H1 (cell line): ENCODE results near the gene ZBTB14. TPM values are rescaled to one million over a fixed set of nuclear protein-coding genes. Genes with fewer than 3 reads are reported as not detected.

Experiments
- CTCF ChIA-PET: fragments of 300-600 bp; sonication (Branson Sonifier 250); formaldehyde crosslinking; loops from one replicate; lab custom pipeline; 2021; ENCODE audit not compliant: partially characterized antibody; lab: Charles Lee
- POLR2A ChIA-PET: fragments of 300-600 bp; sonication (Branson Sonifier 250); formaldehyde crosslinking; loops from one replicate; lab custom pipeline; 2021; ENCODE audit warnings: inconsistent platforms; ENCODE audit not compliant: partially characterized antibody; lab: Charles Lee
- DNase-seq, 2 experiments: peaks; one replicate each; pipeline versions ENCODE4 v3.0.0 to v3.0.0-alpha.2; 2010 to 2022; ENCODE audit warnings: low spot score in 2 of 2, low read depth in 1 of 2, mixed read lengths in 1 of 2
- FAIRE-seq: peaks from 2 replicates; lab custom pipeline; 2011; peaks lifted over from hg19 to GRCh38; lab: Jason Lieb, UNC
- H2AFZ ChIP-seq: 2 replicates; pipeline ENCODE4 v1.8.1; 2012; ENCODE audit warnings: low read length, inconsistent platforms
- H2AK5ac ChIP-seq: 2 replicates; pipeline ENCODE4 v1.6.1; 2013; ENCODE audit warnings: low read depth, low read length
- H2BK120ac ChIP-seq: replicated peaks from 2 replicates; pipeline ENCODE3; 2013; ENCODE audit warnings: low read depth, low read length, inconsistent platforms
- H2BK12ac ChIP-seq: 2 replicates; pipeline ENCODE4 v1.6.1; 2013; ENCODE audit warnings: low read depth, low read length
- H2BK15ac ChIP-seq: 2 replicates; pipeline ENCODE4 v1.6.1; 2013; ENCODE audit warnings: low read length
- H2BK20ac ChIP-seq: 2 replicates; pipeline ENCODE4 v1.6.1; 2013; ENCODE audit warnings: low read length
- H2BK5ac ChIP-seq: 2 replicates; pipeline ENCODE4 v1.6.1; 2013; ENCODE audit warnings: low read depth, low read length
- H3K14ac ChIP-seq: 2 replicates; pipeline ENCODE4 v1.6.1; 2013; ENCODE audit warnings: inconsistent platforms; ENCODE audit not compliant: insufficient read length
- H3K18ac ChIP-seq: 2 replicates; pipeline ENCODE4 v1.6.1; 2013; ENCODE audit warnings: low read length; ENCODE audit errors: extremely low read depth
- H3K23ac ChIP-seq: 2 replicates; pipeline ENCODE4 v1.6.1; 2013; ENCODE audit warnings: inconsistent platforms; ENCODE audit not compliant: insufficient read length
- H3K23me2 ChIP-seq: 2 replicates; pipeline ENCODE4 v1.6.1; 2013; ENCODE audit warnings: low read depth, low read length
- H3K27ac ChIP-seq: 2 replicates; pipeline ENCODE4 v1.6.1; 2011; ENCODE audit warnings: low read depth, low read length, inconsistent platforms
- H3K27me3 ChIP-seq, 4 experiments: replicated peaks in 1 of 4; 1 replicate in 1 of 4; 2 replicates in 3 of 4; pipeline versions ENCODE4 v1.6.1 to v1.8.1; 2011 to 2013; ENCODE audit warnings: low read length in 3 of 4, mild to moderate bottlenecking in 3 of 4, inconsistent platforms in 2 of 4, mixed read lengths in 2 of 4, moderate library complexity in 1 of 4; ENCODE audit not compliant: control insufficient read depth in 3 of 4, insufficient read depth in 3 of 4; ENCODE audit errors: extremely low read depth in 1 of 4
- H3K36me3 ChIP-seq, 4 experiments: 2 replicates each; pipeline versions ENCODE4 v1.6.1 to v1.8.1; 2011 to 2013; ENCODE audit warnings: mild to moderate bottlenecking in 4 of 4, low read length in 3 of 4, moderate library complexity in 2 of 4, control low read depth in 1 of 4, inconsistent platforms in 1 of 4; ENCODE audit not compliant: insufficient read depth in 4 of 4, control insufficient read depth in 2 of 4
- H3K4ac ChIP-seq: replicated peaks from 2 replicates; pipeline ENCODE3; 2013; ENCODE audit warnings: low read length, low read depth, mixed read lengths, inconsistent platforms; ENCODE audit not compliant: insufficient read length
- H3K4me1 ChIP-seq, 4 experiments: replicated peaks in 1 of 4; 1 replicate in 1 of 4; 2 replicates in 3 of 4; pipeline versions ENCODE4 v1.6.1 to v1.8.1; 2011 to 2013; ENCODE audit warnings: low read length in 3 of 4, inconsistent platforms in 2 of 4, mixed read lengths in 1 of 4; ENCODE audit not compliant: insufficient read depth in 4 of 4, control insufficient read depth in 3 of 4
- H3K4me2 ChIP-seq, 2 experiments: 2 replicates each; pipeline versions ENCODE4 v1.6.1 to v1.8.1; 2011 to 2013; ENCODE audit warnings: low read depth in 2 of 2, low read length in 2 of 2, control low read depth in 1 of 2, inconsistent platforms in 1 of 2, mild to moderate bottlenecking in 1 of 2; ENCODE audit not compliant: insufficient read depth in 1 of 2
- H3K4me3 ChIP-seq, 4 experiments: fragments of 200-600, 300-600 bp in 1 of 4; sonication (generic), shearing (Covaris generic), sonication (Bioruptor Twin) in 1 of 4; 2 replicates each; pipeline versions ENCODE4 v1.5.1 to v1.8.1; 2011 to 2016; ENCODE audit warnings: low read length in 4 of 4, low read depth in 3 of 4, control low read depth in 2 of 4, inconsistent platforms in 2 of 4, mild to moderate bottlenecking in 2 of 4, mixed read lengths in 1 of 4, moderate library complexity in 1 of 4; ENCODE audit not compliant: insufficient read depth in 2 of 4; ENCODE audit errors: extremely low read depth in 1 of 4
- H3K56ac ChIP-seq: replicated peaks from 2 replicates; pipeline ENCODE3; 2013; ENCODE audit warnings: low read depth, mild to moderate bottlenecking, mixed read lengths, low read length, inconsistent platforms; ENCODE audit not compliant: insufficient read length
- H3K79me1 ChIP-seq: 2 replicates; pipeline ENCODE4 v1.6.1; 2013; ENCODE audit warnings: low read depth, low read length, control low read depth
- H3K79me2 ChIP-seq, 2 experiments: 2 replicates each; pipeline versions ENCODE4 v1.6.1 to v1.8.1; 2012 to 2013; ENCODE audit warnings: low read length in 2 of 2, mild to moderate bottlenecking in 2 of 2, inconsistent platforms in 1 of 2; ENCODE audit not compliant: insufficient read depth in 2 of 2, control insufficient read depth in 1 of 2
- H3K9ac ChIP-seq, 4 experiments: replicated peaks in 1 of 4; 1 replicate in 1 of 4; 2 replicates in 3 of 4; pipeline versions ENCODE4 v1.6.1 to v1.8.1; 2011 to 2013; ENCODE audit warnings: low read depth in 3 of 4, low read length in 3 of 4, control low read depth in 2 of 4, mild to moderate bottlenecking in 2 of 4, moderate library complexity in 2 of 4, inconsistent platforms in 1 of 4; ENCODE audit errors: extremely low read depth in 1 of 4
- H3K9me3 ChIP-seq, 2 experiments: 2 replicates each; pipeline versions ENCODE4 v1.6.1 to v1.8.1; 2012 to 2013; ENCODE audit warnings: mild to moderate bottlenecking in 2 of 2, moderate library complexity in 2 of 2, control low read depth in 1 of 2, inconsistent platforms in 1 of 2, low read depth in 1 of 2, low read length in 1 of 2, mixed read lengths in 1 of 2; ENCODE audit not compliant: insufficient read depth in 2 of 2
- H4K20me1 ChIP-seq, 2 experiments: replicated peaks in 1 of 2; 2 replicates each; pipeline versions ENCODE3 to v1.8.1; 2011 to 2013; ENCODE audit warnings: inconsistent platforms in 2 of 2, low read length in 2 of 2, mild to moderate bottlenecking in 1 of 2; ENCODE audit not compliant: insufficient read depth in 2 of 2, control insufficient read depth in 1 of 2
- H4K5ac ChIP-seq: 2 replicates; pipeline ENCODE4 v1.6.1; 2013; ENCODE audit warnings: low read length, low read depth, mixed read lengths, inconsistent platforms; ENCODE audit not compliant: insufficient read length
- H4K8ac ChIP-seq: 2 replicates; pipeline ENCODE4 v1.8.0; 2013; ENCODE audit warnings: mild to moderate bottlenecking, moderate library complexity, low read length, inconsistent platforms; ENCODE audit not compliant: insufficient read depth; ENCODE audit errors: extremely low read depth
- H4K91ac ChIP-seq: replicated peaks from 2 replicates; pipeline ENCODE3; 2013; ENCODE audit warnings: low read length, mixed read lengths, inconsistent platforms; ENCODE audit not compliant: insufficient read length
- CBX8 ChIP-seq: fragments of 300-800, 300-1000 bp; sonication (generic); IDR thresholded peaks from 2 replicates; pipeline ENCODE4 v1.7.1; 2016; ENCODE audit warnings: low read depth, low read length, borderline replicate concordance
- CTBP2 ChIP-seq: IDR thresholded peaks from 2 replicates; pipeline ENCODE4 v1.7.0; 2011; ENCODE audit warnings: borderline replicate concordance, mild to moderate bottlenecking, moderate library complexity, mixed read lengths, low read length; ENCODE audit not compliant: insufficient read depth, insufficient read length
- GABPA ChIP-seq: IDR thresholded peaks from 2 replicates; pipeline ENCODE4 v1.6.1; 2011; ENCODE audit warnings: mild to moderate bottlenecking, low read length, moderate library complexity, borderline replicate concordance; ENCODE audit not compliant: insufficient read depth
- GTF2F1 ChIP-seq: IDR thresholded peaks from 2 replicates; pipeline ENCODE4 v1.6.1; 2012; ENCODE audit warnings: low read depth, low read length, improper control_type of control experiment, borderline replicate concordance
- JUND ChIP-seq: IDR thresholded peaks from 2 replicates; pipeline ENCODE4 v1.6.1; 2011; ENCODE audit warnings: mild to moderate bottlenecking, improper control_type of control experiment, low read length
- POLR2A ChIP-seq, 2 experiments: IDR thresholded peaks; 1 replicate in 1 of 2; 2 replicates in 1 of 2; pipeline ENCODE4 v1.6.1; 2011; ENCODE audit warnings: low read depth in 2 of 2, low read length in 2 of 2, mild to moderate bottlenecking in 2 of 2; ENCODE audit errors: control extremely low read depth in 1 of 2
- RBBP5 ChIP-seq: IDR thresholded peaks from 2 replicates; pipeline ENCODE4 v1.7.1; 2012; ENCODE audit warnings: low read depth, mild to moderate bottlenecking, inconsistent platforms, low read length, moderate library complexity, borderline replicate concordance
- SP4 ChIP-seq: IDR thresholded peaks from 2 replicates; pipeline ENCODE4 v1.6.1; 2012; ENCODE audit warnings: low read length, inconsistent platforms
- WGBS, 2 experiments: shearing (Covaris generic) in 1 of 2; methylation state at CpG; one replicate each; pipeline versions ENCODE4 v1.1.6 to v1.1.7; 2013 to 2015; ENCODE audit warnings: low lambda C conversion rate in 2 of 2, mixed read lengths in 2 of 2, inconsistent platforms in 1 of 2, low coverage in 1 of 2, missing lambda C conversion rate in 1 of 2; ENCODE audit not compliant: insufficient replicate concordance in 2 of 2, insufficient coverage in 1 of 2, insufficient read length in 1 of 2; ENCODE audit errors: extremely low coverage in 1 of 2, missing lambda C conversion rate in 1 of 2; 5-methylcytosine and 5-hydroxymethylcytosine counted together
- polyA plus RNA-seq, 7 experiments: library from polyadenylated mRNA; depleted of rRNA in 3 of 7; stranded (reverse) in 5 of 7; unstranded in 2 of 7; fragments of >200 nt in 5 of 7; fragments of 200-250 nt in 2 of 7; gene quantifications; 1 replicate in 5 of 7; 2 replicates in 1 of 7; 4 replicates in 1 of 7; pipeline versions ENCODE4 v1.2.1 to v1.2.3, GENCODE V29; 2011 to 2013; ENCODE audit warnings: missing spikeins in 2 of 7, mixed read lengths in 2 of 7
- total RNA-seq: library from RNA; stranded (reverse); fragmentation: NEBNext Ultra II Directional; extraction: Animal tissue kit (Norgen Biotek cat#: 25700); gene quantifications from 2 replicates; pipeline ENCODE4 v1.2.1, GENCODE V29; 2021

The ZBTB14 gene
- total and polyA plus RNA-seq, 2 of the 8 experiments (the other 6 are each of a cell fraction or from before 2014, with no cell fraction given): 5.2 to 18.3 TPM

GRCh38 chr18:5318061-5318700, 22.7 kb upstream of the ZBTB14 start:
- TF ChIP-seq SP4 (no peak), GTF2F1 (no peak), POLR2A (IDR thresholded peaks at IDR 0.05; ENCODE audit: control extremely low read depth in 1 of 2, low read depth in 2 of 2, low read length in 2 of 2) (no peak), JUND (no peak), CBX8 (no peak), RBBP5 (no peak), CTBP2 (no peak), GABPA (no peak)
- Histone ChIP-seq H2AK5ac (no peak overlapping the region), H3K23ac (no peak overlapping the region), H2BK15ac (no peak overlapping the region), H4K20me1 (no peaks in the 10 kb centered on the region), H4K8ac (no peak overlapping the region), H2BK120ac (no peak overlapping the region), H3K27me3 (no peaks in the 10 kb centered on the region), H3K27ac (no peak overlapping the region), H2BK20ac (no peak overlapping the region), H3K9me3 (no peaks in the 10 kb centered on the region), H3K23me2 (no peaks in the 10 kb centered on the region), H3K4ac (no peak overlapping the region), H3K36me3 (no peaks in the 10 kb centered on the region), H3K9ac (no peak overlapping the region), H2BK12ac (no peak overlapping the region), H3K79me1 (no peaks in the 10 kb centered on the region), H2AFZ (no peak overlapping the region; the same call in 1 of the 2 replicates), H4K5ac (no peak overlapping the region), H3K4me1 (no peaks in the 10 kb centered on the region), H3K79me2 (no peaks in the 10 kb centered on the region), H4K91ac (no peak overlapping the region), H3K18ac (no peak overlapping the region), H3K4me2 (no peak overlapping the region), H2BK5ac (no peak overlapping the region), H3K14ac (no peak overlapping the region), H3K56ac (no peak overlapping the region), H3K4me3 (no peak overlapping the region)
- ChIA-PET POLR2A (no interaction called here), CTCF (no interaction called here)
- WGBS, 2 experiments: 91% methylated on average over 4 of the region's 4 CpGs; no CpG with 5 or more reads in 1 of the 2 experiments
- DNase-seq (no peak), FAIRE-seq (no peak)
